Transverse colon (tissue), 4 donors: ENCODE data around the gene FAM120B. TPM values are rescaled to one million over a fixed set of nuclear protein-coding genes. Genes with fewer than 3 reads are reported as not detected.

Experiments used
- DNase-seq: peaks from one replicate; pipeline ENCODE4 v3.0.0-alpha.2; 2019
- H3K27ac ChIP-seq, 4 donors: fragments of 200-600 bp; sonication (generic); 2 replicates each; pipeline ENCODE4 v1.5.1; 2016 to 2018; ENCODE audit warnings: inconsistent platforms in 4 of 4
- H3K27me3 ChIP-seq: fragments of 200-600 bp; sonication (generic); 2 replicates; pipeline ENCODE4 v1.5.1; 2017; ENCODE audit warnings: inconsistent platforms
- H3K36me3 ChIP-seq, 4 donors: fragments of 200-600 bp; sonication (generic); 2 replicates each; pipeline ENCODE4 v1.5.1; 2017 to 2019; ENCODE audit warnings: inconsistent platforms in 4 of 4
- H3K4me1 ChIP-seq, 4 donors: fragments of 200-600 bp; sonication (generic); 2 replicates each; pipeline ENCODE4 v1.5.1; 2017 to 2020; ENCODE audit warnings: inconsistent platforms in 4 of 4
- H3K4me3 ChIP-seq, 4 donors: fragments of 200-600 bp; sonication (generic); 1 replicate in 1 of 4; 2 replicates in 3 of 4; pipeline versions ENCODE4 v1.5.1 to v1.6.1; 2017 to 2019; ENCODE audit warnings: inconsistent platforms in 4 of 4
- H3K9me3 ChIP-seq, 2 donors: fragments of 200-600 bp; sonication (generic); 2 replicates each; pipeline ENCODE4 v1.5.1; 2017 to 2019; ENCODE audit warnings: inconsistent platforms in 2 of 2
- EP300 ChIP-seq: sonication (generic); formaldehyde crosslinking; IDR thresholded peaks from one replicate; pipeline ENCODE4 v1.6.1; 2017; ENCODE audit warnings: antibody characterized with exemption, low read depth
- POLR2A ChIP-seq: fragments of 450-650 bp; IDR thresholded peaks from one replicate; pipeline ENCODE4 v1.6.1; 2016; ENCODE audit warnings: antibody characterized with exemption, mild to moderate bottlenecking, moderate library complexity
- POLR2AphosphoS5 ChIP-seq, 3 donors: sonication (generic); formaldehyde crosslinking; IDR thresholded peaks; one replicate each; pipeline ENCODE4 v1.6.1; 2016; ENCODE audit warnings: antibody characterized with exemption in 3 of 3
- WGBS, 2 donors: methylation state at CpG; one replicate each; pipeline ENCODE4 v1.1.5; 2018; ENCODE audit warnings: low coverage in 1 of 2; 5-methylcytosine and 5-hydroxymethylcytosine counted together
- in situ Hi-C, 4 donors: fragments of 200-750 bp; cut with MboI; loops; one replicate each; pipeline versions ENCODE4 v1.15.0 to v1.15.1; 2017; ENCODE audit warnings: low sequenced_read_pairs in 3 of 4, low pct_ligation_motif_present in 1 of 4, low pct_unique_long_range_greater_than_20kb in 1 of 4
- intact Hi-C: fragments of 100-400 bp; cut with DNase I; formaldehyde crosslinking; loops from one replicate; pipeline ENCODE4 v1.15.1; 2023; ENCODE audit warnings: low total_unique reads
- total RNA-seq, 4 donors: library from RNA; depleted of rRNA; stranded (reverse); fragments of >200 nt; gene quantifications; one replicate each; pipeline ENCODE4 v1.1.0, GENCODE V29; 2016
- TF ChIP-seq, protein P1 (sequence below), 5 experiments: fragments of 200-600 bp in 3 of 5; fragments of 450-650 bp in 2 of 5; sonication (generic) in 3 of 5; IDR thresholded peaks; 1 replicate in 2 of 5; 2 replicates in 3 of 5; pipeline ENCODE4 v1.5.1; 2016 to 2017; ENCODE audit warnings: antibody characterized with exemption in 5 of 5, inconsistent platforms in 3 of 5, mild to moderate bottlenecking in 2 of 5, moderate library complexity in 1 of 5

Gene FAM120B
- total RNA-seq, 4 donors from 2014 or later = 24.7 to 35.9 (median 26.7) TPM

DNA sequence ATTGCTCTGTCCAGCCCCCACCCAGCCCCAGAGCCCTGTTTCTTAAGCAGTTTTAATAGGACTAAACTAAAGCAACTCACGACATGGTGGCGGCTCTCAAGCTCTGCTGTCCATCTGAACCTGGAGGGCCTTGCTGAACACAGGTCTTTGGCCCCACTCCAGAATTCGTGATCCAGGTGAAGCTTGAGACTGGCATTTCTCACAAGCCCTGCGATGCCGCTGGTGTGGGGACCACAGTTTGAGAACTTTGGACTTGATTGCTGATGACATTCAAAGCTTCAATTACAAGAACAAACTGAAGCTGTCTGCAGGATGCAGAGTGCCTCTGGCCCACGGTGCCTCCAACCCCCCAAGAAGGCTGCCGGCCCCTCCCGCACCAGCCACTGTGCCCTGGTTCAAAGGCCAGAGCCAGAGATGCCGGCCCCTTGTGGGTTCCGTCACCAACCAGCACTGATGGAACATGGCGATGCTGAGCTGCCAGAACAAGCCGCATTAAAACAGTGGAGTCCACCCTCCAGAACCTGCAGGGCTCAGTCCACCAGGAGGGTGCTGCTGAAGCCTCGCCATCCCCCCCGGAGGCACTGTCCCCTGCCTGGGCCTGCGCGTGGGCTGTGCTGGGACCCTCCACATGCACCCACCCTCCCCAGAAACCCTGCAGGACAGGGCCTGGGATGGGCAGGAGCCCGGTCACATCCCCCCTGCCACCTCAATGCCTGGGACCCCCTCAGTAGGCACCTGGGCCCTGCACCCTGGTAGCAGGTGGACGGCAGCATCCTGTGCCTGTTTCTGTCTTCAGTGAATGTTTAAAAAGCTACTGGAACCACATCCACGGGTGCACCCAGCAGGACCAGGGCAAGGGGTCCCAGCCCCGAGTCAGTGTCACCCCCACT lies 145.4 kb downstream of the FAM120B start:
- 87% methylated on average over 20 of the region's 20 CpGs; no CpG with 5 or more reads in 1 of the 2 donors for WGBS, 2 donors
- in situ Hi-C loops = no loop called here

DNA sequence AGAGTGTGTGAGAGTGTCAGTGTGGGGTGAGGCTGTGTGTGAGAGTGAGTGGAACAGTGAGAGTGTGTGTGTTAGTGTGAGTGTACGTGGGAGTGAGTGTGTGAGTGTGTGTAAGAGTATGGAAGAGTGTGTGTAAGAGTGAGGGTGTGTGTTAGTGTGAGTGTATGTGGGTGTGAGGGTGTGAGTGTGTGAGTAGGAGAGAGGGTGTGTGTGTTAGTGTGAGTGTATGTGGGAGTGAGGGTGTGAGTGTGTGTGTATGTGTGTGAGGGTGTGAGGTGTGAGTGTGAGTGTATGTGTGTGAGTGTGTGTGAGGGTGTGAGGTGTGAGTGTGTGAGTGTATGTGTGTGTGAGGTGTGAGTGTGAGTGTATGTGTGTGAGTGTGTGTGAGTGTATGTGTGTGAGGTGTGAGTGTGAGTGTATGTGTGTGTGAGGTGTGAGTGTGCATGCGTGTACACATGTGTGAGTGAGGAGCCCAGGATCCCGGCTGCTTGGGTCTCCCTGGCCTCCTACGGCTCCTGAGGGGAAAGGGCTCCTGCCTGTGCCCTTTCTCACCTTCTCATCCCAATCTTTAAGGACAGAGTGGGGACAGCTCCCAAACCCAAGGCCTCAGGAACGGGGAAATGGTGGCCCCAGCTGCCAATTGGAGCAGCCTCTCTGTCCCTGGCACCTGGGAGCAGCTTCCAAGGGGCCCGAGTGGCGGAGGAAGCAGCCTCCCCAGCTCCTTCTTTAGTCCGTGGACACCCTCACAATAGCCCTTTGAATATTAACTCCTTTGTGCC lies 146.4 kb downstream of the FAM120B start:
- in situ Hi-C loops = no loop called here
- no peaks in the 10 kb centered on the region for H3K36me3 ChIP-seq
- intact Hi-C loops = no loop called here
- WGBS, 2 donors = 74 to 92% methylated on average over 2 to 8 of the region's 8 CpGs
- no peak for DNase-seq
- no peak overlapping the region for H3K27ac ChIP-seq
- TF ChIP-seq POLR2AphosphoS5 (IDR thresholded peaks at IDR 0.05) = no peak
- TF ChIP-seq POLR2A = no peak
- TF ChIP-seq EP300 = no peak
- TF ChIP-seq, protein P1, sequence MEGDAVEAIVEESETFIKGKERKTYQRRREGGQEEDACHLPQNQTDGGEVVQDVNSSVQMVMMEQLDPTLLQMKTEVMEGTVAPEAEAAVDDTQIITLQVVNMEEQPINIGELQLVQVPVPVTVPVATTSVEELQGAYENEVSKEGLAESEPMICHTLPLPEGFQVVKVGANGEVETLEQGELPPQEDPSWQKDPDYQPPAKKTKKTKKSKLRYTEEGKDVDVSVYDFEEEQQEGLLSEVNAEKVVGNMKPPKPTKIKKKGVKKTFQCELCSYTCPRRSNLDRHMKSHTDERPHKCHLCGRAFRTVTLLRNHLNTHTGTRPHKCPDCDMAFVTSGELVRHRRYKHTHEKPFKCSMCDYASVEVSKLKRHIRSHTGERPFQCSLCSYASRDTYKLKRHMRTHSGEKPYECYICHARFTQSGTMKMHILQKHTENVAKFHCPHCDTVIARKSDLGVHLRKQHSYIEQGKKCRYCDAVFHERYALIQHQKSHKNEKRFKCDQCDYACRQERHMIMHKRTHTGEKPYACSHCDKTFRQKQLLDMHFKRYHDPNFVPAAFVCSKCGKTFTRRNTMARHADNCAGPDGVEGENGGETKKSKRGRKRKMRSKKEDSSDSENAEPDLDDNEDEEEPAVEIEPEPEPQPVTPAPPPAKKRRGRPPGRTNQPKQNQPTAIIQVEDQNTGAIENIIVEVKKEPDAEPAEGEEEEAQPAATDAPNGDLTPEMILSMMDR (IDR thresholded peaks at IDR 0.05) = no peak
- H3K4me1 ChIP-seq = no peaks in the 10 kb centered on the region
- no peaks in the 10 kb centered on the region for H3K27me3 ChIP-seq
- H3K4me3 ChIP-seq = no peak overlapping the region
- H3K9me3 ChIP-seq = no peaks in the 10 kb centered on the region

More for the DNA sequence above, 145.4 kb downstream of the FAM120B start:
- intact Hi-C loops = no loop called here
- Histone ChIP-seq H3K9me3 (no peaks in the 10 kb centered on the region), H3K36me3 (no peaks in the 10 kb centered on the region), H3K27me3 (no peaks in the 10 kb centered on the region), H3K4me3 (no peak overlapping the region), H3K4me1 (no peaks in the 10 kb centered on the region), H3K27ac (no peak overlapping the region)
- no peak for TF ChIP-seq POLR2AphosphoS5 (IDR thresholded peaks at IDR 0.05)
- TF ChIP-seq EP300 = no peak
- TF ChIP-seq POLR2A = no peak
- TF ChIP-seq, protein P1 (IDR thresholded peaks at IDR 0.05) = no peak
- DNase-seq = no peak

DNA sequence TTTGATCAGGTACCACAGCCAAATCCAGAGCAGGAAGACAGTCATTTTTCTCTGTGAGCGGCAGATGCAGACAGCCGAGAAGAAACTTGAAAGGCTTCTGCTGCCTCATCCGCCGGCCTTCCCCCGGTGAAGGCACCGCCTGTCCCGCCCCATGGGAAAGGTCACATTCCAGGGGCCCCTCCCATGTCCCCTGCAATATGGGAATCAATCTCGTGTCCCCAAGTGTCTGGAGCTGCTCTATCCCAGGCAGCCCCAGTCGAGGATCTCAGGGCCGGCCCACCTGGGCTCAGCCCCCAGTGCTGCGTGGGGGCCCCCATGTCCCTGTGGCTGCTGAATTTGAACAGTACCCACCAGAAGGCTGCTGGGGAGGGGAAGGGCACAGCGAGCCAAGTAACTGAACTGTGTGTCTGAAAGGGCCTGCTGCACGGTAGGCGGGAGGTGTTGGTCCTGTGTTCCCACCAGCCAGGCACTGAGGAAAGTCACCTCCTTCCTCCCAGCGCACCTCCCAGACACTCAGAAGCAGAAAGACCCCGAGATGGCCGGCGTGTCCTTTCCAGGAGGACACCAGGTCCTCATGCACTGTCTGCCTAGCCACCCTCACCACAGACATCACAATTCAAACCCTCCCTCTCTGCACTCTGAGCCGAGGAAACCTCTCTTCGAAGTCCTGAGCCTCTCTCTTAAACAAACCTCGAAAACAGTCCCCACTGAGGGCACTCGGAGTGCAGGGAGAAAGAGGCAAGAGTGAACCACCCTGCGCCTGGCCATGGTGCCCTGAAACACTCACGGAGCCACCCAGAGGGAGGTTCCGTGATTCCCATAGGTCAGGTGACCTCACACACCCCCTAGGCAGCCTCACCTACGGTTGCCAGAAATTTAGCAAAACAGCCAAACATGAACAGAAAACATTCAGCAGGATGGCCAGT lies 147.3 kb downstream of the FAM120B start:
- WGBS, 2 donors = 77 to 100% methylated on average over 2 to 25 of the region's 26 CpGs
- H3K4me3 ChIP-seq = no peak overlapping the region

More for the DNA sequence above, 147.3 kb downstream of the FAM120B start:
- TF ChIP-seq, protein P1 (IDR thresholded peaks at IDR 0.05) = no peak
- TF ChIP-seq POLR2AphosphoS5 (IDR thresholded peaks at IDR 0.05) (no peak), POLR2A (no peak), EP300 (no peak)
- intact Hi-C loops = no loop called here
- no peaks in the 10 kb centered on the region for H3K9me3 ChIP-seq
- in situ Hi-C loops = no loop called here
- H3K27ac ChIP-seq = no peak overlapping the region
- no peak for DNase-seq
- H3K27me3 ChIP-seq = no peaks in the 10 kb centered on the region
- no peaks in the 10 kb centered on the region for H3K36me3 ChIP-seq
- no peaks in the 10 kb centered on the region for H3K4me1 ChIP-seq
